Measurements from ENCODE around the gene SCRN1. TPM values are rescaled to one million over a fixed set of nuclear protein-coding genes. Genes with fewer than 3 reads are reported as not detected.
A peak's percentile ranks its signal among the peaks of the same experiment; 100 is the strongest.

Gene SCRN1
- 80.0 and 82.2 TPM in 2 replicates for total RNA-seq (2014; rRNA removed; shearing (Covaris generic))
- polyA plus RNA-seq (2016; fragmentation: Nextera tagmentation; extraction: Ambion mirVana): 57.6 and 58.8 TPM in 2 replicates

- 1% methylated on average over 35 to 49 of the region's 79 CpGs for WGBS, 2 experiments (ENCODE audit: low coverage in 1 of 2, low lambda C conversion rate in 2 of 2, missing lambda C conversion rate in 2 of 2)
- peak within 1 kb of the TSS; percentile 88 for H2AFZ ChIP-seq
- H3K4me1 ChIP-seq (ENCODE audit: insufficient read depth): peaks cover 18% of the 10 kb centered on the region
- H3K27me3 ChIP-seq (replicated peaks; ENCODE audit: insufficient read depth): no peaks in the 10 kb centered on the region
- H3K4me3 ChIP-seq: peak within 1 kb of the TSS; percentile 92
- DNase-seq: peak; percentile 65
- peaks cover 50% of the 10 kb centered on the region for H3K79me2 ChIP-seq (ENCODE audit: insufficient read depth)
- TF ChIP-seq EZH2 (IDR thresholded peaks at IDR 0.05; ENCODE audit: insufficient read depth, poor library complexity, severe bottlenecking) (no peak), EZH2phosphoT487 (IDR thresholded peaks at IDR 0.05; ENCODE audit: insufficient read depth, low read depth) (no peak)
- H4K20me1 ChIP-seq (ENCODE audit: insufficient read depth): no peaks in the 10 kb centered on the region
- in situ Hi-C loops (cut with MboI): no loop called here
- no peaks in the 10 kb centered on the region for H3K36me3 ChIP-seq (ENCODE audit: low read depth)
- H3F3A ChIP-seq (ENCODE audit: insufficient read depth): peaks cover 21% of the 10 kb centered on the region
- H3K4me2 ChIP-seq (ENCODE audit: unreplicated experiment): peak within 1 kb of the TSS; percentile 86
- peak within 1 kb of the TSS; percentile 88 for H3K9ac ChIP-seq
- no peaks in the 10 kb centered on the region for H3K9me2 ChIP-seq (ENCODE audit: insufficient read depth)
- peak within 1 kb of the TSS; percentile 88 for H3K27ac ChIP-seq
- no peaks in the 10 kb centered on the region for H3K9me3 ChIP-seq (ENCODE audit: low read depth)
Observed at GRCh38 chr7:29989257-29989995, at the start of gene SCRN1. Gene SCRN1 (minus strand): TSS chr7:29989801. CDS start chr7:29969067, 20,734 bp downstream.

GRCh38 chr7:30038196-30038980 lies 48.8 kb upstream of the SCRN1 start:
- in situ Hi-C loops (cut with MboI): no loop called here
- TF ChIP-seq EZH2 (IDR thresholded peaks at IDR 0.05; ENCODE audit: insufficient read depth, poor library complexity, severe bottlenecking): no peak
- no peak for TF ChIP-seq EZH2phosphoT487 (IDR thresholded peaks at IDR 0.05; ENCODE audit: insufficient read depth, low read depth)
- DNase-seq: peak; percentile 49
- H3K27ac ChIP-seq: peak overlapping the region; percentile 19
- no peaks in the 10 kb centered on the region for H3K27me3 ChIP-seq (replicated peaks; ENCODE audit: insufficient read depth)
- H2AFZ ChIP-seq: peak overlapping the region; percentile 53; the same call in 1 of the 2 replicates
- peak overlapping the region; percentile 58 for H3K4me2 ChIP-seq (ENCODE audit: unreplicated experiment)
- no peaks in the 10 kb centered on the region for H4K20me1 ChIP-seq (ENCODE audit: insufficient read depth)
- H3K9ac ChIP-seq: peak overlapping the region; percentile 29
- peaks cover 26% of the 10 kb centered on the region for H3K4me1 ChIP-seq (ENCODE audit: insufficient read depth)
- no peaks in the 10 kb centered on the region for H3K9me3 ChIP-seq (ENCODE audit: low read depth)
- WGBS, 2 experiments (ENCODE audit: low coverage in 1 of 2, low lambda C conversion rate in 2 of 2, missing lambda C conversion rate in 2 of 2): 7% methylated on average over 3 of the region's 3 CpGs
- H3K9me2 ChIP-seq (ENCODE audit: insufficient read depth): no peaks in the 10 kb centered on the region
- no peaks in the 10 kb centered on the region for H3K36me3 ChIP-seq (ENCODE audit: low read depth)
- peak overlapping the region; percentile 49 for H3K4me3 ChIP-seq
- peaks cover 62% of the 10 kb centered on the region for H3K79me2 ChIP-seq (ENCODE audit: insufficient read depth)
- peaks cover 10% of the 10 kb centered on the region for H3F3A ChIP-seq (ENCODE audit: insufficient read depth)

GRCh38 chr7:30036220-30036619 lies 46.6 kb upstream of the SCRN1 start:
- in situ Hi-C loops (cut with MboI): no loop called here
- Histone ChIP-seq H3K79me2 (ENCODE audit: insufficient read depth) (peaks cover 66% of the 10 kb centered on the region), H4K20me1 (ENCODE audit: insufficient read depth) (no peaks in the 10 kb centered on the region), H3F3A (ENCODE audit: insufficient read depth) (peaks cover 28% of the 10 kb centered on the region), H3K27me3 (replicated peaks; ENCODE audit: insufficient read depth) (no peaks in the 10 kb centered on the region), H2AFZ (no peak overlapping the region), H3K9me3 (ENCODE audit: low read depth) (no peaks in the 10 kb centered on the region), H3K4me1 (ENCODE audit: insufficient read depth) (peaks cover 31% of the 10 kb centered on the region), H3K4me3 (no peak overlapping the region), H3K9ac (no peak overlapping the region), H3K9me2 (ENCODE audit: insufficient read depth) (no peaks in the 10 kb centered on the region), H3K27ac (no peak overlapping the region), H3K4me2 (ENCODE audit: unreplicated experiment) (no peak overlapping the region), H3K36me3 (ENCODE audit: low read depth) (no peaks in the 10 kb centered on the region)
- no peak for TF ChIP-seq EZH2phosphoT487 (IDR thresholded peaks at IDR 0.05; ENCODE audit: insufficient read depth, low read depth)
- TF ChIP-seq EZH2 (IDR thresholded peaks at IDR 0.05; ENCODE audit: insufficient read depth, poor library complexity, severe bottlenecking): no peak
- DNase-seq: no peak
- WGBS, 2 experiments (ENCODE audit: low coverage in 1 of 2, low lambda C conversion rate in 2 of 2, missing lambda C conversion rate in 2 of 2): 93 to 94% methylated on average over 2 of the region's 2 CpGs

GRCh38 chr7:30034501-30034900 lies 44.9 kb upstream of the SCRN1 start:
- no peak overlapping the region for H3K4me3 ChIP-seq
- 98% methylated on average over 3 of the region's 3 CpGs for WGBS, 2 experiments (ENCODE audit: low coverage in 1 of 2, low lambda C conversion rate in 2 of 2, missing lambda C conversion rate in 2 of 2)
- no peaks in the 10 kb centered on the region for H3K9me2 ChIP-seq (ENCODE audit: insufficient read depth)
- DNase-seq: no peak
- H3K27me3 ChIP-seq (replicated peaks; ENCODE audit: insufficient read depth): no peaks in the 10 kb centered on the region
- no peaks in the 10 kb centered on the region for H4K20me1 ChIP-seq (ENCODE audit: insufficient read depth)
- H3K9ac ChIP-seq: no peak overlapping the region
- no peak overlapping the region for H3K27ac ChIP-seq
- peaks cover 67% of the 10 kb centered on the region for H3K79me2 ChIP-seq (ENCODE audit: insufficient read depth)
- H2AFZ ChIP-seq: no peak overlapping the region
- H3K4me1 ChIP-seq (ENCODE audit: insufficient read depth): peaks cover 35% of the 10 kb centered on the region
- peaks cover 29% of the 10 kb centered on the region for H3F3A ChIP-seq (ENCODE audit: insufficient read depth)
- no peaks in the 10 kb centered on the region for H3K9me3 ChIP-seq (ENCODE audit: low read depth)
- H3K36me3 ChIP-seq (ENCODE audit: low read depth): no peaks in the 10 kb centered on the region
- TF ChIP-seq EZH2 (IDR thresholded peaks at IDR 0.05; ENCODE audit: insufficient read depth, poor library complexity, severe bottlenecking) (no peak), EZH2phosphoT487 (IDR thresholded peaks at IDR 0.05; ENCODE audit: insufficient read depth, low read depth) (no peak)
- in situ Hi-C loops (cut with MboI): no loop called here
- no peak overlapping the region for H3K4me2 ChIP-seq (ENCODE audit: unreplicated experiment)
